PFSK-1 (cell line): Measurements from ENCODE around the gene OIT3.

Source experiments
- FOXP2 ChIP-seq: optimal IDR thresholded peaks from 2 replicates; pipeline ENCODE3; 2011; ENCODE audit warnings: borderline replicate concordance, control low read depth, inconsistent platforms; ENCODE audit not compliant: insufficient read depth; ENCODE audit errors: extremely low read length, extremely low read depth
- SIN3A ChIP-seq: IDR thresholded peaks from 2 replicates; pipeline ENCODE4 v1.6.1; 2012; ENCODE audit warnings: mild to moderate bottlenecking, low read length, moderate library complexity, borderline replicate concordance; ENCODE audit not compliant: insufficient read depth
- TAF1 ChIP-seq: IDR thresholded peaks from 2 replicates; pipeline ENCODE4 v1.6.1; 2012; ENCODE audit warnings: low read length, control low read depth, borderline replicate concordance; ENCODE audit not compliant: insufficient read depth
- TF ChIP-seq, protein P1 (sequence below), 2 experiments: IDR thresholded peaks; 2 replicates each; pipeline versions ENCODE4 v1.6.1 to v1.8.0; 2011 to 2012; ENCODE audit warnings: low read depth in 2 of 2, low read length in 2 of 2, control low read depth in 1 of 2, inconsistent platforms in 1 of 2, mild to moderate bottlenecking in 1 of 2, moderate library complexity in 1 of 2; ENCODE audit not compliant: insufficient read depth in 1 of 2

Gene OIT3

DNA sequence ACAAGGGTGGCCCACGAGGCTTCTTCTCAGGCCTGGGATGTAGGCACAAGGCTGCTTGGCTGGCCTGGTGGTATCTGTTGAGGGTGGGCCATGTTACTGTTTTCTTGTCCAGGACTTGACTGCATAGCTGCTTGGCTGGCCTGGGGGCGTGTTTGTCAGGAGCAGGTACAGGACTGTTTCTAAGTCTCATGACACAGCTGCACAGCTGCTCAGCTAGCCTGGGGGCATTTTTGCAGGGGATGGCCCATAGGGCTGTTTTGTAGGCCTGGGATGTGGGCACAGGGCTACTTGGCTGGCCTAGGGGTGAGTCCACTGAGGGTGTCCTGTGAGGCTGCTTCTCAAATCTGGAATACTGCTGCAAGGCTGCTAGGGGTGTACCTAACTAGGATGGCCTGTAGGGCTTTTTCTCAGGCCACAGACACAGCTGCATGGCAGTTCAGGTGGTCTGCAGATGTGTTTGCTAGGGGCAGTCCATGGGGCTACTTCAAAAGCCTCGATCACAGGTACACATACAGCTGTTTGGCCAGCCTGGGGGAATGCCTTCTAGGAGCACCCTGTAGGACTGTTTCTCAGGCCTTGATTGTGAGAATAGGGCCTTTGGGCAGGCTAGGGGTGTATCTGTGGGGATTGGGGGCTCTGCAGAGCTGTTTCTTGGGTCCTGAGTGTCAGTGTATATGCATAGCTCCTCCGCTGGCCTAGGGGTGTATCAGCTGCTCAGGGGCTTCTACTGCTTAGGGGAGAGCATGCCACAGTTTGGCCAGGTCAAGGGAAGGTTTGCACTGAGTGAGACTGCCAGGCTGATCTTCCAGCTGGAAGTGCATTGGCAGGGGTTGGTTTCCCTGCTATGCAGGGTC, 87.7 kb downstream of the OIT3 start:
- TF ChIP-seq FOXP2 (no peak), SIN3A (no peak)

DNA sequence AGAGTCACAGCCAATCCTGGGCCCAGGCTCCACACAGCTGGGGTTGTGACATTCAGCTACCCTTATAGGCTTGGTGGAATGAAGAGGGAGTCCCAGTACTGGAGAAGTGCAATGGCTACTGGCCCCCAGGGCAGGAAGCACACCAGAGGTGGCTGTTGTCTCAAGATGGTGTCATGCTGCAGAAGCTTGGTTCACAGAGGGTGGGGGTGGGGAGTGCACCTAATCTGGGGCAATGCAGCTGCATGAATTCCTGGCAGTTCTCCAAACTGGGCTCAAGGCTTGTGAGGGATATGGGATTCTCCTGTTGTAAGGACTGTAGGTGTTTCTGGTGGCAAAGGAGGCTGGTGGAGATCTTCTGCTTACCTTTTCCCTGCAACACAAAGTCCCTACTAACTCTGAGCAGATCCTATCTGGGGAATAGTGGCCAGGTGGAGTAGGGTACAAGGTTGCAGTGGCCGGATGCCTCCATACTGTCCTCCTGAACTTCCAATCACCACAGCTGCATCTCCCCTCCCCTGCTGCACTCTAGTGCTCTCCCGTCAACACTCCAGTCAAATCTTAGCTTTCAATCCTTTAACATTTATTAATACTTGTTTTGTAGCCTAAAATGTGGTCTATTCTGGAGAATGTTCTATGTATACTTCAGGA, 88.5 kb downstream of the OIT3 start:
- TF ChIP-seq FOXP2 (no peak), TAF1 (no peak)
- TF ChIP-seq, protein P1, sequence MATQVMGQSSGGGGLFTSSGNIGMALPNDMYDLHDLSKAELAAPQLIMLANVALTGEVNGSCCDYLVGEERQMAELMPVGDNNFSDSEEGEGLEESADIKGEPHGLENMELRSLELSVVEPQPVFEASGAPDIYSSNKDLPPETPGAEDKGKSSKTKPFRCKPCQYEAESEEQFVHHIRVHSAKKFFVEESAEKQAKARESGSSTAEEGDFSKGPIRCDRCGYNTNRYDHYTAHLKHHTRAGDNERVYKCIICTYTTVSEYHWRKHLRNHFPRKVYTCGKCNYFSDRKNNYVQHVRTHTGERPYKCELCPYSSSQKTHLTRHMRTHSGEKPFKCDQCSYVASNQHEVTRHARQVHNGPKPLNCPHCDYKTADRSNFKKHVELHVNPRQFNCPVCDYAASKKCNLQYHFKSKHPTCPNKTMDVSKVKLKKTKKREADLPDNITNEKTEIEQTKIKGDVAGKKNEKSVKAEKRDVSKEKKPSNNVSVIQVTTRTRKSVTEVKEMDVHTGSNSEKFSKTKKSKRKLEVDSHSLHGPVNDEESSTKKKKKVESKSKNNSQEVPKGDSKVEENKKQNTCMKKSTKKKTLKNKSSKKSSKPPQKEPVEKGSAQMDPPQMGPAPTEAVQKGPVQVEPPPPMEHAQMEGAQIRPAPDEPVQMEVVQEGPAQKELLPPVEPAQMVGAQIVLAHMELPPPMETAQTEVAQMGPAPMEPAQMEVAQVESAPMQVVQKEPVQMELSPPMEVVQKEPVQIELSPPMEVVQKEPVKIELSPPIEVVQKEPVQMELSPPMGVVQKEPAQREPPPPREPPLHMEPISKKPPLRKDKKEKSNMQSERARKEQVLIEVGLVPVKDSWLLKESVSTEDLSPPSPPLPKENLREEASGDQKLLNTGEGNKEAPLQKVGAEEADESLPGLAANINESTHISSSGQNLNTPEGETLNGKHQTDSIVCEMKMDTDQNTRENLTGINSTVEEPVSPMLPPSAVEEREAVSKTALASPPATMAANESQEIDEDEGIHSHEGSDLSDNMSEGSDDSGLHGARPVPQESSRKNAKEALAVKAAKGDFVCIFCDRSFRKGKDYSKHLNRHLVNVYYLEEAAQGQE (IDR thresholded peaks at IDR 0.05; ENCODE audit: insufficient read depth in 1 of 2, low read depth in 2 of 2, low read length in 2 of 2), result no peak
